ENCODE data around the gene TUBB8.
"Not testable (repeated sequence)": the region's sequence is repeated elsewhere in the genome, so short reads cannot be mapped to it uniquely, and the experiment has no call there.

Gene TUBB8

GRCh38 chr10:13315-13635, 35.8 kb downstream of the TUBB8 start:
- not testable (repeated sequence) for DNase-seq

- not testable (repeated sequence) for DNase-seq
Measured at GRCh38 chr10:12444-13314, 36.4 kb downstream of the TUBB8 start.

- DNase-seq: not testable (repeated sequence)
Measured at GRCh38 chr10:11260-11659, 37.8 kb downstream of the TUBB8 start.

GRCh38 chr10:10261-10971, 38.7 kb downstream of the TUBB8 start:
- DNase-seq: not testable (repeated sequence)

Measured in DMS79 (cell line).